Measurements from ENCODE around the gene IPCEF1. TPM values are rescaled to one million over a fixed set of nuclear protein-coding genes. Genes with fewer than 3 reads are reported as not detected.

IPCEF1 gene
- total RNA-seq, 1 donor = 0.54 TPM

GRCh38 chr6:154157706-154158105, 198.9 kb downstream of the IPCEF1 start:
- no peak for TF ChIP-seq CTCF (IDR thresholded peaks at IDR 0.05; ENCODE audit: insufficient read depth, low read length)
- no peak overlapping the region for H3K4me3 ChIP-seq (ENCODE audit: low read depth, low read length)
- no peak for DNase-seq (ENCODE audit: low read depth)

DNA sequence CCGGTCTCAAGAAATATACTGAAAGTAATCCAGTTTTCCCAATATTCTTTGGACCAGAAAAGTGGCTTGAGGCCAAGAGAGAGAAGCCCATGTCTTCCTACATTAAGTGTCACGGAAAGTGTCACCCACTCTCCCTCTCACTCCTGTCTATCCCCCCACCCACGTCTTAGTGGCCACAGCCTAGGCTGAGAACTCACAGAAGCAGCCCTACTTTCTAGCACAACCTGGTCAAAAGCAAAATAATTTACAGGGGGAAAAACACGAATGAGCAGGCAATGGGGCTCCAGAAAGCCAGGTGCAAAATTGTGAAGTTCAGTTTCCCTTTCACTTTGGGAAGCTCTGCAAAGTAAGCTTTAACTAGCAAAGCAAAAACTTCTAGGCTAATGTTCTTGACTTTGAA, 199.5 kb downstream of the IPCEF1 start:
- no peak for TF ChIP-seq CTCF (IDR thresholded peaks at IDR 0.05; ENCODE audit: insufficient read depth, low read length)
- peak overlapping the region; percentile 7 for H3K4me3 ChIP-seq (ENCODE audit: low read depth, low read length)
- DNase-seq (ENCODE audit: low read depth) = no peak

- TF ChIP-seq CTCF (IDR thresholded peaks at IDR 0.05; ENCODE audit: insufficient read depth, low read length) = peak; percentile 62
- DNase-seq (ENCODE audit: low read depth) = peak; percentile 28
- no peak overlapping the region for H3K4me3 ChIP-seq (ENCODE audit: low read depth, low read length)
Measured at GRCh38 chr6:154156135-154156896, 200.3 kb downstream of the IPCEF1 start.

DNA sequence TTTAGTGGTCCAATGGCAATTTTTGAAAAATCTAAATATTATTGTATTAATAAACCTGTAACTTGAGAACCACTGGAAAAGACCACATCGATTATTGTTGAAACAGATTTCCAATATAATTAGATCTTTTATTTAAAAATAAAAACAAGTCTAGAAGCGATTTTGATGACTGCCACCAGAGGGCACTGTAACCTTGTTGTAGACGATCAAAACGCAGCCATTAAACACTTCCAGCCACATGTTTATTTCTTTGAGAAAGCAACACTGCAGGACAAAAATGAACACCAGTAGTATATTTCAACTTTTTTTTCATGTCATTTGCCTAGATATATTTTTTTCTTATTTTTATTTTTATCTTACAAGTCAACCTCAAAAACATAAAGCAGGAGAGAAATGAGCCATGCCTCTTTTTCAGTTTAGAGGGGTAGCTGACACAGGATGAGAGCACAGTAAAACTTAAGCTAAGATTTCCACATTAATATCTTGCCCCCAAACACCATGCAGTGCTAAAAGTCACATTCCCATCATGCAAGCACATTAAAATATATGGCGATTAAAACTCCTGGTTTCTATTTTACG, 202.1 kb downstream of the IPCEF1 start:
- DNase-seq (ENCODE audit: low read depth) = peak; percentile 87
- peak; percentile 62 for TF ChIP-seq CTCF (IDR thresholded peaks at IDR 0.05; ENCODE audit: insufficient read depth, low read length)
- no peak overlapping the region for H3K4me3 ChIP-seq (ENCODE audit: low read depth, low read length)

- DNase-seq (ENCODE audit: low read depth) = no peak
- no peak overlapping the region for H3K4me3 ChIP-seq (ENCODE audit: low read depth, low read length)
- TF ChIP-seq CTCF (IDR thresholded peaks at IDR 0.05; ENCODE audit: insufficient read depth, low read length) = no peak
Measured at GRCh38 chr6:154143753-154144152, 212.8 kb downstream of the IPCEF1 start.

- DNase-seq (ENCODE audit: low read depth) = no peak
- TF ChIP-seq CTCF (IDR thresholded peaks at IDR 0.05; ENCODE audit: insufficient read depth, low read length) = no peak
- H3K4me3 ChIP-seq (ENCODE audit: low read depth, low read length) = no peak overlapping the region
Measured at GRCh38 chr6:154140743-154141142, 215.9 kb downstream of the IPCEF1 start.

Measured in fibroblast of the aortic adventitia (primary cell).